HG03439 (cell line): Measurements from ENCODE around the gene IRAK2.

Experiments
- ATAC-seq: cut with Tn5 transposase; IDR thresholded peaks from one replicate; pipeline ENCODE4 v1.9.1; 2021; ENCODE audit warnings: mild to moderate bottlenecking, moderate library complexity; ENCODE audit not compliant: unreplicated experiment

IRAK2 gene

DNA sequence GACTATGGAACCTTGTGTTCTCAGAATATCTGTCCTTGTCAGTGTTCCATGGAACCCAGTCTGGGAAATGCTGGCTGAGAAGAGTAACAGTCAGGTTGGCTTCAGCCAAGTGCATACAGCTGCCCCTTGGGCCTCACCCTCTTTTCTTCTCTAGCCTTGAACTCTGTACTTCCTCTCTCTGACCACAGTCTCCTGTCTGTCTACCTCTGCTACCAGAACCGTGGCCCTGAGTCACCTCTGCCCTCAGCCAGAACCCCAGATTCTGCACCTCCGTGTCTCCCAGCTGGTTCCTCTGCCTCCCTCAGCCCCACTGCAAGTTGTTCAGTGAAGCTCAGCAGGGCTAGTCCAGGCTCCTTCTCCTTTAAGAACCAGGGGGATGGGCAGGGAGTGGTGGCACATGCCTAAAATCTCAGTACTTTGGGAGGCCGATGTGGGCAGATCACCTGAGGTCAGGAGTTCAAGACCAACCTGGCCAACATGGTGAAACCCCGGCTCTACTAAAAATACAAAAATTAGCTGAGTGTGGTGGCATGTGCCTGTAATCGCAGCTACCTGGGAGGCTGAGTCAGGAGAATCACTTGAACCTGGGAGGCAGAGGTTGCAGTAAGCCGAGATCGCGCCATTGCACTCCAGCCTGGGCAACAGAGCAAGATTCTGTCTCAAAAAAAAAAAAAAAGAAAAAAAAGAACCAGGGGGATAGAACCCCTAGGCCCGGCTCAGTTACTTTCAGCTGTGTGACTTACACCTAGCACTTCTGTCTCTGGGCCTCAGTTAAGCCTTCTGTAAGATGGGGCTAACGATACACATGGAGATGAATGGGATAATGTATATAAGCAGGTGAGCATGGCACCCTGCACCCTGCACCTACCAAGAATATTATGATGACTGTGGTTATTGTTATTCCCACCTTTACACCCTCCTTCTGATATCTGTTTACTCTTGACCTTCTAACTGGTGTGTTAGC, 59.2 kb downstream of the IRAK2 start:
- ATAC-seq = peak; percentile 47

DNA sequence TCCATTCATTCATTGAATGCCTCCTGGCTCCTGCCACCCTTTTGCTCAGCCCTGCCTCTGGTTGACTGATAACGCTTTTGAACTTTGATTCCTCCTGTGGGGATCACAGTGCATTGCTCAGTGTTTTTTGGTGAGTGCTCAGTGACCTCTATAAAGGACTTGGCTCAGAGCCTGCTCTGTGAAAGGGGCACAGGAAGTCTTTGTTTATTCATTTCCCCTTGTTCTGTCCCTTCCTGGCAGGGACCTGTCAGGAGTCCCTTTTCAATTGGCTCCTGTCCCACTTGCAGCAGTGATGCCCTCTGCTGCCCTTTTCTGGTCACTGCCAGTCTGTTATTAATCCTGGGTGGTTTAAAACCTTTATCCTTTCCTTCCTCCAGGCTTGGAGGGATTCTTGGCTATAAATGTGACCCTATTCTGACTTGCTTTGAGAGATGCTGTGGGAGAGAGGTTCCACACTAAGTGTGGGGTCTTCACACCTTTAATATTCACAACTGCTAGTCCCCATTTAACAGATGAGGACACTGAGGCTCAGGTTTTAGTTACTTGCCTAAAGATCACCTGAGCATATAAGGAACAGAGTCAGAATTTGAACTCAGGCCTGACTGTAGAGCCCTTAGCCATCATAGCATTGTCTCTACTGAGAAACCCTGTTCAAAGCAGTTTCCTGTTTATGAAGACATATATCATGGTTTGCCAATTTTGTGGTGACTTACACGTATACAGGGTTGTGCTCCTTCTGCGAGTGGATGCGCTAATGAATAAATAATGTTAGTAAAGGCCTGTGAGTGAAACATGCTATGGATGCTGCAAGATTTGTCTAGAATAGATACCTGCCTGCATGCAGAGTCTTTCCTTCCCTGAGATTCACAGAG, 60.3 kb downstream of the IRAK2 start:
- ATAC-seq = no peak

DNA sequence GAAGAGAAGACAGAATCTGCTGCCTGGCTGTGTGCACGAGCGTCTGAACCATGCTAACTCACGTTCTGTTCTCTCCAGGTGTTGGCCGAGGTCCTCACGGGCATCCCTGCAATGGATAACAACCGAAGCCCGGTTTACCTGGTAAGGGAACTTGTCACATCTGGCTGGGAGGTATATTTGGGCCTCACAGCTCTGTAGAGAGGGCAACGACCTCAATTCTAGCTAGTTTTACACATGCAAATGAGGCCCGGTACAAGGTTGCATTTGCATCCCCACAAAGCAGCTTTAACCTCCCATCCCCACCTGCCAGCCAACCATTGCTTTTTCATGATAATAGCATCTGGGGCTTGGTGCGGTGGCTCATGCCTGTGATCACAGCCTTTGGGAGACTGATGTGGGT, 61.6 kb downstream of the IRAK2 start:
- no peak for ATAC-seq

DNA sequence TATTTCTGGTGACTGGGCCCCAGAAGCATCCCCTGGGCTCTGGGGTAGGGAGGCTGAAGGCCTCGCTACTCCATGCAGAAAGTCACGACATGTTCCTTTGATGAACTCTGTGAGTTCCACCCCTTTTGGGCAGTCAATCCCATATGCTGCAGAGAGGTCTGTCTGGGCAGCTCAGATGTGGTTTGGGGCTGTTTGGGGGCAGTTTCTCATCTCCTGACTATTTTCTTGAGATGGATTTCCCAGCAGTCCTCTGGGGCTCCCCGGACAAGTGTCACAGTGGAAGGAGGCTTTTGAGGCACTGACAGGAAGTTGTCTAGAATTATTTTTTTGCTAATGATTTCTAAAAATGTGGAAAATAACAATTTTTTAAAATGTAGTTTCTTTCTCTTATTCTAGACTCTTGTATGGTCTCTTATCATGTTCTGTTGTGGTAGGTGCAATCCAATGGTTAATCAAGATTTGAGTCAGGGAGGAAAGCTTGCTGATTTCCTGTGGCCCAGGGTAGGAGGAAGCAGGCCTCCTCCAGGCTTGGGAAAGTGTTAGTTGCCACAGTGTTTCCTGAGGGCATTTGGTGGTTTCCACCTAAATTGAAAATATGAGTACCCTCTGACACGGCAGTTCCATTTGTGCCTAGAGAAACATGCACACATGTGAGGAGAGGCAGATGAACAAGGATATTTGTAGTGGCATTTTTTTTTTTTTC, 63.7 kb downstream of the IRAK2 start:
- ATAC-seq = no peak

DNA sequence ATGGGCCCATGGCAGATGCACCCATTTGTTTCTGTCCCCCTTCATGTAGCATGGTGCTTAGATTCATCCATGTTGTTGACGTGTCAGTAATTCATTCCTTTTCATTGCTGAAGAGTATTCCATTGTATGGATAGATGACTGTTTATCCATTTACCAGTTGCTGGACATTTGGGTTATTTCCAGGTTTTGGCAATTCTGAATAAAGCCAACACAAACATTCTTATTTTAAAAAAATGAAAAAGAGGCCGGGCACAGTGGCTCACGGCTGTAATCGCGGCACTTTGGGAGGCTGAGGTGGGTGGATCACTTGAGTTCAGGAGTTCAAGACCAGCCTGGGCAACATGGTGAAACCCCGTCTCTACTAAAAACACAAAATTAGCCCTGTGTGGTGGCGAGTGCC, 64.9 kb downstream of the IRAK2 start:
- ATAC-seq = no peak

DNA sequence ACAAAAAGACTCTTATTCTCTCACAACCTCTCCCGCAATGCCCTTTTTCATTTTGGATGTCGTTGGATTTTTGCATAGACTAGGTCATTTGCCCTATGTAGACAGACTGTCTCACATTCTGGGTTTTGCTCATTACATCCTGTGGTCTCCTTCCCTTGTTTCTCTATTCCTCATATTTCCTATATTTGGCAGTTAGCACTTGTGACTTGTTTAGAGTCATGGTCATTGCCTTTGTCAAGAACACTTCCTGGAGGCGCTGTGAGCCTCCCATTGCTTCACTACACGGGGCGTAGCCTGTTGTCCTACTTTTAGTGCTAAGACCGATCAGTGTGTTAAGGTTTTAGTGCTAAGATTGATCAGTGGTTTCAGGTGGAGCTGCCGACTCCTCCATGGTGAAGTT, 67.4 kb downstream of the IRAK2 start:
- no peak for ATAC-seq

DNA sequence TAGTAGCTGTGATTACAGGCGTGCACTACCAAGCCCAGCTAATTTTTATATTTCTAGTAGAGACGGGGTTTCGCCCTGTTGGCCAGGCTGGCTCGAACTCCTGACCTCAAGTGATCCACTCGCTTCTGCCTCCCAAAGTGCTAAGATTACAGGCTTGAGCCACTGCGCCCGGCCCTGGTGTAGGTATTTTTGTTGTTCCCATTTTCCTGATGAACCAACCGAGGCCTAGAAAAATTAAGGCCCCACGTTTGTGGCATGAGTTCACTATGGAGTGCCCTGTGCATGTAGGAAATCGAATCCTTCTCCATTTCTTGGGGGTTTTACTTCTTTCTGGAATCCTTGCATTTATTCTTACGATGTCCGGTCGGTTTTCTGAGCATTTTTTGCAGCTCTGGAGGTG, 69.3 kb downstream of the IRAK2 start:
- ATAC-seq = no peak

DNA sequence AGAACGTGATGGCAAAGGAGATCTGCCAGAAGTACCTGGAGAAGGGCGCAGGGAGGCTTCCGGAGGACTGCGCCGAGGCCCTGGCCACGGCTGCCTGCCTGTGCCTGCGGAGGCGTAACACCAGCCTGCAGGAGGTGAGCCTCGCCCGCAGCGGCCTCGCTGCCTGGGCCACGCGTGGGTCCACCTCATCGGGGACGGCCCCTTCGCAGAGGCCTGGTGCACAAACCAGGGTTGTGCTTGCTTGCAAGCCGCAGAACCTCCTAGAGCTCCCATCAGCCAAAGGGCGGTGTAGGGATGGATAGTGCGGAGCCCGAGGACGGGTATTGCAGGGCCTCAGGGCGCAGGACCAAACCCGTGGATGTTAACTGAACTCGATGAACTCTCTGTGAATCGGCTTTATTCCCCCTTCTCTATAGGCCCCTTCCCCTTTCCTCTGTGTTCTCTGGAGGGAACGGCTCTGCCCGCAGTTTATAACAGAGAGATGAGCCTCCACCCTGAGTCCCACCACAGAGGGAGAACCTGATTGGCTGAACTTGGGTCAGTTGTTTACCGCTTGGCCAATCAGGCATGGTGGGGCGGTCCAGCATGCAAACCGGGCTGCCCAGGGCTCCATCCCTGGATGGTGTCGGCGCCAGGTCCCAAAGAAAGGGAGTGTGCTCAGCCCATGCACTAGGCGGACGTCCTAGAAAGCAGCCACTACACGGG, 70.0 kb downstream of the IRAK2 start:
- no peak for ATAC-seq

DNA sequence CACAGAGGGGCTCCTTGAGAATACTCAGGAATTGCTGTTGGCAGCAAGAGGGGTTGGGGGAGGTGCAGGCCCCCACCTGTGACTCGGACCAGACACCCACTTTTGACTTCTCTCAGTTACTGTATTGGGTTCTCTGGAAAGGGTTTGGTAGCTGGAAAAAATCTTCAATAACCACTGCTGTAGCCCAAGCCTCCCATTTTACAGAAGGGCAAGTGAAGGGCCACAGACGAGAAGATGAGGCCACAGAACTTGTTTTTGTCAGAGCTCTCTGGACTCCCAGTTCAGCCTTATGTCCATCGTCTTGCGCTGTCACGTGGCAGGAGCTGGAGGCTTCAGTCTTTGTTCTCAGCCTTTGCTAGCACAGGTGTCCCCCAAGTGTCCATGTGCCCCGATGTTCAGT, 70.8 kb downstream of the IRAK2 start:
- ATAC-seq = no peak

DNA sequence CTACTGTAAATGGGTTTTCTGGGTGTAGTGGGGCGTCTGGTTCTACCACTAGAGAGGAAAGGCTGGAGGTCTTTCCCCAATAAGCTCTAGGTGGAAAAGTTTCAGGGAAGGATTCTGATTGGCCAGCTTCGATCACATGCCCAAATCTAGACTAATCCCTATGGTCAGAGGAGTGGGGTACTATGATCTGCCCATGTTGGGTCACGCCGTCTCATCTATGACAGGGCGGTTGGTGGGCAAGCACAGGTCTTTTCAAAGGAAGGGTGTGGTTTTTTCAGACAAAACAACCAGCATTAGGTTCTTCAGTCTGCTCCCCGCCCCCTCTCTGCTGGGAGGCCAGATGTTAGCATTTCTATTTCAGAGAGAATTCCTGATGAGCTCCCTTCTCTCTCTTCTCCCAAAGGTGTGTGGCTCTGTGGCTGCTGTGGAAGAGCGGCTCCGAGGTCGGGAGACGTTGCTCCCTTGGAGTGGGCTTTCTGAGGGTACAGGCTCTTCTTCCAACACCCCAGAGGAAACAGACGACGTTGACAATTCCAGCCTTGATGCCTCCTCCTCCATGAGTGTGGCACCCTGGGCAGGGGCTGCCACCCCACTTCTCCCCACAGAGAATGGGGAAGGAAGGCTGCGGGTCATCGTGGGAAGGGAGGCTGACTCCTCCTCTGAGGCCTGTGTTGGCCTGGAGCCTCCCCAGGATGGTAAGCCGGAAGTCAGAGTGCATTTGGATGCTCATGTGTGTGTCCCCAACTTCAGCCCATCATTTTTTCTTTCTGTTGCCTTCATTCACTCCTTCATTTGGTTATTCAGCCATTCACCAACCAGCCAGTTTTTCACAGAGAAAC, 73.8 kb downstream of the IRAK2 start:
- no peak for ATAC-seq

DNA sequence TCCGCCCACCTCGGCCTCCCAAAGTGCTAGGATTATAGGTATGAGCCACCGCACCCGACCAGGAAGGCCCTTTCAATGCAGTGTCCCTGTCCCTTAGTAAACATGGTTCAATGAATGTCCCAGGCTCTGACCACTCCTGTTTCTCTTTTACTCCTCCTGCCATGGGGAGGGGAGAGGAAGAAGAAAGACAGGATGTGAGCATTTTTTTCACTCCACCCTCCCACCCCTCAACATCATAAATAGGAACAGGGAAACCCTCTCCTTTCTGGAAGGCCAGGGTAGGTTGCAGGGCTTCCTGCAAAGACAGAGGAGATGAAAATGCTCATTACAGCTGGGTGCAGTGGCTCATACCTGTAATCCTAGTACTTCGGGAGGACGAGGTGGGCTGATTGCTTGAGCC, 76.1 kb downstream of the IRAK2 start:
- no peak for ATAC-seq

DNA sequence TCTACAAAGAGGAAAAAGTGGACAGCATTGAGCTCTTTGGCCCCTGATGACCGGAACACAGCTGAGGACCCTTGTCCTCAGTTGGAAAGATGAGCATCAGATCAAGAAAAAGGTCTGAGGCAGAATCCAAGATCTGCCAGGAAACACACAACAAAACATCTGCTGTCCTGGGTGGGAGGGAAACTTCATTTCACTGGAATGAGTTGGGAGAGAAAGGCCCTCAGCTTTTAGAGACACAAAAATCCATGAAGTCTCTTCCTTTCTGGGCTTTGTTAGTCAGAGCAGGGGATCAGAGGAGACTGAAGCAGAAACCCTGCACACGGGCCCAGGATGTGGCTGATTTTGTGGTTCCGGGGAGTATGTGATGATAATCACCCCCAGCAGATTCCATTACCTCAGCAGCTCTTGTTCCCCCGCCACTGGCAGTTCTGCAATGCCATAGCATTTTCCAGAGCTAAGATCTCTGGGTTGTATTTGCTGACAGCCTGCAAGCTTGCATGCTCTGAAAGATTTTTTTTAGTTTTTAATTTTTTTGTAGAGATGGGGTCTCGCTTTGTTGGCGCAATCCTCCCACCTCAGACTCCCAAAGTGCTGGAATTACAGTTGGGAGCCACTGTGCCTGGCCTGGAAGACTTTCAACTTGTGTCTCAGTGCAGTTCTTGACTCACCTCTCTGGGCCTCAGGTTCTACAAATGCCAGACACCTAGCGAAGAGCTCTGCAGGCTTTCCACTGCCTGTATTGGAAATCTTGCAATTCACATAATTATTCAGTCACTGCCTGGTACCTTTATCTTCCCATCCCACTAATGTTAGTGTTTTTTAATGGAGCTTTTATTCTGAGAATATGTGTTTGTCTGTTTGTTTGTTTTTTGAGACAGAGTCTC, 77.7 kb downstream of the IRAK2 start:
- ATAC-seq = no peak

DNA sequence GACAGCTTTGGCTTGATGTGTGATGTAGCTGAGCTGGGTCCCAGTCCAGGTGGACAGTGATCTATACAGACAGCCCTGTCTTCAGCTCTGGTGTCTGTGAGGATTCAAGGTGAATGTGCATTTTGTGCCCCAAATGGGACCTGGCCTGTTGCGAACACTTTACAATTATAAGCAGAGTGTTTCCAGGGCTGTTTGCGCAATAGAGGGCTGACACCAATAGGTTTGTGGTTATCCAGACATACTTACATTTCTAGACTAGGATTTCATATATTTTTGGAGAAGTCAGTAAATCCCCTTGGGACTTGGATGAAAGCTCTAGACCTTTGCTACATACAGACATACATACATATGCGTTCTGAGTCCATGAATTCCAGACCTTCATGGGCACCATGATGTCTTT, 79.3 kb downstream of the IRAK2 start:
- no peak for ATAC-seq

DNA sequence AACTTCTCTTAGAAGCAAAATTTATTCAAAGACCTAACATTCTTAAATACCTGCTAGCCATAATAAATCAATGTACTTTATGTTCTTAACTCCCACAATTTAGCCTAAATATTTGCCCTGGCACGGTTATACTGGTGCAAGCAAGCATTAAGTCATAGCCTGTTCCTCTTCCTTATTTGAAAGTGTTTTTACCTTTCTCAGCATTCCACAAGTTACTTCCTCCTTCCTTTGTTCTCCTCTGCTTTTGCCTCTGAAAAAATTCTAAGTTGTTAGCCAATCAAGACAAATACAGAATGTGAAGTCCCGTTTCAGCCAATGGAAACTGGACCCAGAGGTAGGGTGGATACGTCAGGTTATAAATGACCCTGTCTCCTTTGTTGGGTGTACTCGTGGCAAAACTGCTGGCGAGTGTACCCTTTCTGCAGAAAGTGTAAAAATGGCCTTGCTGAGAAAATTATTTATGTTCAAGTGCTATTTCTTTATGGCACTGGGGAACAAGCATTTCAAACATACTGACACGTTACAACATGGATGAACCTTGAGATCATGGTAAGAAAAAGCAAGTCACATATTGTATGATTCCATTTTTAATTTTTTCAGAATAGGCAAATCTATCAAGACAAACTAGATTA, 80.5 kb downstream of the IRAK2 start:
- ATAC-seq = no peak

DNA sequence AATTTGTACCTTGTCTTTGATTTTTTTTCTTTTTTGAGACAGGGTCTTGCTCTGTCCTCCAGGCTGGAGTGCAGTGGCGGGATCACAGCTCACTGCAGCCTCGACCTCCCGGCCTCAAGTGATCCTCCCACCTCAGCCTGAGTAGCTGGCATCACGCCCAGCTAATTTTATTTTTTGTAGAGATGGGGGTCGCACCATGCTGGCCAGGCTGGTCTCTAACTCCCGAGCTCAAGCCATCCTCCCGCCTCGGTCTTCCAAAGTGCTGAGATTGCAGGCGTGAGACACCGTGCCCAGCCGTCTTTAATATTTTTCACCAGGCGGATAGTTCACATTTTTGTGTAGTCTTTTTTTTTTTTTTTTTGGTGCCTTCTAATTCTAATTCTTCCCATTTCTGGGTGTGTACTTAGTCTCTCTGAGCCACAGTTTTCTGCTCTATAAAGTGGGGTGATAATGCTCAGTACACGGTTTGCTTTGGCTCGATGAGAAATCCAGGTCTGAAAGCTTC, 83.0 kb downstream of the IRAK2 start:
- no peak for ATAC-seq

DNA sequence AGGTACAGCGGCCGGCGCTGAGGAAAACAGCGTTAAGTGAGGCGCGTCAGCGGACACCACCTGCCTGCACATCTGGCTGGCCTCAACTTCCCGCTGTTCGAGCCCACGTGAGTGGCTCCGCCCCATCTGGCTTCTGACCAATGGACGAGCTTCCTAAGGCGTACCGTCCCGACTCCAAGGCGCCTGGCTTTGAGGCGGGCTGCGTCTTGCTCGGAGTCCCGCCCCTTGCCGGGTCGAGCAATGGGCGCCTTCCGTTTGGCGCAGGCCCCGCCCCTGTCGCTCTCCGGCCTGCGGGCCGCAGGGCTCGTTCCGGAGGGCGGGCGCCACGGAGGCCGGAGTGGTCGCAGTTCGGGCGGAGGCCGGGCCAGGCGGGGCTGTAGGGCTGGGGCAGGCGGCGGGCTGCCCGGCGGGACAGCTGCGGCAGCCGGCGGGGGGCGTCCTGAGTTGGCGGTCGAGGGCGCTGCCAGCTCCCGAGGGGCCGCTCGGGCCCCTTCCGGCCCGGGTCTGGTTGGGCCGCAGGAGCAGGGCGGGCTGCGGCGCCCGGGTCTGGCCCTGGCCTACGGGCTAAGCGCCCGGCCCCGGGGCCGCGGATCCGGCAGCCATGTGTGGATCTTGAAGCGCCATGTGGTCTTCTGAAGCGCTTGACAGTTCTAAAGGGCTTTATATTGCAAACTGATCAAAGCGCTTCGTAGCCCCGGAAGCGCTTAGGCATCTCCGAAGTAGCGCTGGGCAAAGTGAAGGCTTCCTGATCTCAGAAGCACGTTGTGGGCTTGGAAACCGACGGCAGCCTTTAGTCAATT, 83.7 kb downstream of the IRAK2 start, which contains the start of gene TATDN2:
Gene TATDN2 (plus strand): TSS at position 276 of the 800 bp plus-strand sequence. CDS start 742 bp downstream, outside the sequence.
- peak; percentile 94 for ATAC-seq
